ENCODE measurements around the gene AHNAK.

The AHNAK gene

DNA sequence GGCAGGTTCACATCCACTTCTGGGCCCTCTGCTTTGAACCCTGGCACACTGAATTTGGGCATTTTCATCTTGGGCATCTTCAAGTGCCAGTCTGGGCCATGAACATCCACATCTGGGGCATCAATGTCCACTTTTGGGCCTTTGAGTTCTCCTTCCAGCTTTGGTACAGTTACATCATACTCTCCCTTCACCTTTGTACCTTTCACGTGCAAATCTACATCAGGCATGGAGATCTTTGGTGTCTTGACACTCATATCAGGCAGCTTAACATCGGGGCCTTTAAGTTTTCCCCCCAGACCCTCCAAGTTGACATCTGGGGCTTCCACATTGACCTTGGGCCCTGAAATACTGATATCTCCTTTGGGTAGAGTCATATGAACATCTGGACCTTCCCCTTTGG, 14.5 kb downstream of the AHNAK start:
- H3K4me1 ChIP-seq (ENCODE audit: control insufficient read depth, insufficient read depth, low read length) = no peaks in the 10 kb centered on the region
- H3K9me3 ChIP-seq (ENCODE audit: control insufficient read depth, insufficient read depth, low read depth, low read length) = no peaks in the 10 kb centered on the region
- ChIA-PET POLR2A (no interaction called here), CTCF (interaction anchor here (1.7 kb wide), 1 partner anchor 11 kb away, joined by 6 read pairs; no protein-coding TSS in a partner anchor)
- H3K4me3 ChIP-seq (ENCODE audit: low read depth, low read length) = no peak overlapping the region
- TF ChIP-seq OVOL3 (tag by site-specific recombination; IDR thresholded peaks at IDR 0.05) (no peak), ZNF521 (tag by site-specific recombination; IDR thresholded peaks at IDR 0.05) (no peak), IKZF3 (tag by site-specific recombination; IDR thresholded peaks at IDR 0.05) (no peak), ZNF596 (tag by site-specific recombination; IDR thresholded peaks at IDR 0.05) (no peak), ZNF10 (tag by site-specific recombination; IDR thresholded peaks at IDR 0.05) (no peak)
- H3K36me3 ChIP-seq (ENCODE audit: control insufficient read depth in 2 of 2, insufficient read depth in 1 of 2, low read length in 2 of 2) = peaks cover 0 to 48% of the 10 kb centered on the region in 2 experiments; a peak in 1 of 3 replicates
- no peak overlapping the region for H3K27ac ChIP-seq (ENCODE audit: extremely low read depth, low read depth, low read length)

DNA sequence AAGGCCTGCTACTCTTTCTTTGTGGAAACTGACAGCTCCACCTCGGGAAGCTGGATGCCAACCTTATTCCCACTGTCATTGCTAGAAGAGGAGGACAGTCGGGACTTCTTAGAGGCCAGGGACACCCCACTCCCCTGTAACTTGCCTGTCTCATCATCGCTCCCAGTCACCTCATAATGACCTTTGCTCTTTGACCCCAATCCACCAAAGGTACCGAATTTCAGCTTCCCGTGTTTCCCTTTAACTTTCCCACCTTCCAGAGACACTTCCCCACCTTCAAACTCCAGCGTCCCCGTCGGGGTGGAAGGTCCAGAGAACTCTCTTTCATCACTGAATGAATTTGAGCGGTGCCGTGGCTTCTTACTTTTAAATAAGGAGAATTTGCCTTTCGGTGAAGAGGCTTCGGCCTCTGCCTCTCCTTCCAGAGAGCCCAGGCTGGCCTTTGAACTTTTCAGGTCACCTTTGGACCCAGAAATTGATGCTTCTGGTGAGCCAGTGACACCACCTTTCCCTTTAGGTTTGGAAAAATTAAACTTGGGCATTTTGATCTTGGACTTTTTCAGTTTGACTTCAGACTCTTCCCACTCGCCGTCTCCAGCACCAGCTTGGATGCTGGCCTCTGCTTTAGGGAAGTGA, 29.8 kb downstream of the AHNAK start:
- ChIA-PET POLR2A (interaction anchor here (0.6 kb wide), 1 partner anchor 869 kb away, joined by 6 read pairs; no protein-coding TSS in a partner anchor), CTCF (interaction anchor here (1.0 to 1.5 kb wide), 2 partner anchors 9 to 26 kb away, joined by 4 to 5 read pairs; no protein-coding TSS in a partner anchor)
- H3K36me3 ChIP-seq (ENCODE audit: control insufficient read depth in 2 of 2, insufficient read depth in 1 of 2, low read length in 2 of 2) = no peaks in the 10 kb centered on the region

DNA sequence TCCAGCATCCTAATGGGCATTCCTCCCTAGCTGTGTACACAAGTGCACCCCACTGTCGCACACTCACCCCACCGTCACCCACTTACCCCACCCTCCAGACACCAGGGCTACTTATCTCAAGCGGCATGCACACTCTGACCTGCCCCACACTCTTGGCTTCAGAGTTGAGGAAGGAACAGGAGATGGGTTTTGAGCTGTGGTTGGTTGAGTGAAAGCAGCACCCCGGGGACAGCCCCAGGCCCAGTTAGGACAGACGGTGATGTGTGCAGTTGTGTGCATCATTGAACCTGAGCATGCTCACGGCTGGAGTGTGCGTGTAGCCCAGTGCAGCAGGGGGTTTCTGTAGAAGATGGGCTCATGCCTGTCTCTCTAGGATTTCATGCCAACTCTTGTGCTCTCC, 32.5 kb downstream of the AHNAK start:
- Histone ChIP-seq H3K4me1 (ENCODE audit: control insufficient read depth, insufficient read depth, low read length) (no peaks in the 10 kb centered on the region), H3K9me3 (ENCODE audit: control insufficient read depth, insufficient read depth, low read depth, low read length) (no peaks in the 10 kb centered on the region), H3K27ac (ENCODE audit: extremely low read depth, low read depth, low read length) (no peak overlapping the region), H3K4me3 (ENCODE audit: low read depth, low read length) (no peak overlapping the region), H3K36me3 (ENCODE audit: control insufficient read depth in 2 of 2, insufficient read depth in 1 of 2, low read length in 2 of 2) (no peaks in the 10 kb centered on the region)
- ChIA-PET CTCF (interaction anchor here (1.0 to 2.1 kb wide), 2 partner anchors 29 to 89 kb away, joined by 3 to 11 read pairs; no protein-coding TSS in a partner anchor), POLR2A (no interaction called here)
- TF ChIP-seq ZNF791 (tag by site-specific recombination; IDR thresholded peaks at IDR 0.05) (no peak), ZNF175 (tag by site-specific recombination; IDR thresholded peaks at IDR 0.05) (no peak), ZNF473 (tag by site-specific recombination; IDR thresholded peaks at IDR 0.05) (no peak), ZNF146 (tag by site-specific recombination; IDR thresholded peaks at IDR 0.05) (no peak), ZNF302 (tag by site-specific recombination; IDR thresholded peaks at IDR 0.05; ENCODE audit: low read depth) (no peak), ZNF521 (tag by site-specific recombination; IDR thresholded peaks at IDR 0.05) (no peak), SP7 (tag by site-specific recombination; IDR thresholded peaks at IDR 0.05) (no peak), ZFHX2 (tag by site-specific recombination; conservative IDR thresholded peaks at IDR 0.05) (no peak), ZNF341 (tag by site-specific recombination; IDR thresholded peaks at IDR 0.05; ENCODE audit: low read depth) (no peak), ZBTB7A (tag by site-specific recombination; IDR thresholded peaks at IDR 0.05; ENCODE audit: low read depth) (no peak), ZXDB (tag by site-specific recombination; IDR thresholded peaks at IDR 0.05) (no peak), ZNF324 (tag by site-specific recombination; IDR thresholded peaks at IDR 0.05) (no peak), ZNF747 (tag by site-specific recombination; IDR thresholded peaks at IDR 0.05) (no peak)
- TF ChIP-seq, protein P1, sequence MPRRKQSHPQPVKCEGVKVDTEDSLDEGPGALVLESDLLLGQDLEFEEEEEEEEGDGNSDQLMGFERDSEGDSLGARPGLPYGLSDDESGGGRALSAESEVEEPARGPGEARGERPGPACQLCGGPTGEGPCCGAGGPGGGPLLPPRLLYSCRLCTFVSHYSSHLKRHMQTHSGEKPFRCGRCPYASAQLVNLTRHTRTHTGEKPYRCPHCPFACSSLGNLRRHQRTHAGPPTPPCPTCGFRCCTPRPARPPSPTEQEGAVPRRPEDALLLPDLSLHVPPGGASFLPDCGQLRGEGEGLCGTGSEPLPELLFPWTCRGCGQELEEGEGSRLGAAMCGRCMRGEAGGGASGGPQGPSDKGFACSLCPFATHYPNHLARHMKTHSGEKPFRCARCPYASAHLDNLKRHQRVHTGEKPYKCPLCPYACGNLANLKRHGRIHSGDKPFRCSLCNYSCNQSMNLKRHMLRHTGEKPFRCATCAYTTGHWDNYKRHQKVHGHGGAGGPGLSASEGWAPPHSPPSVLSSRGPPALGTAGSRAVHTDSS (tag by site-specific recombination; IDR thresholded peaks at IDR 0.05) = no peak

More for the DNA sequence above, 29.8 kb downstream of the AHNAK start:
- Histone ChIP-seq H3K9me3 (ENCODE audit: control insufficient read depth, insufficient read depth, low read depth, low read length) (no peaks in the 10 kb centered on the region), H3K27ac (ENCODE audit: extremely low read depth, low read depth, low read length) (no peak overlapping the region), H3K4me1 (ENCODE audit: control insufficient read depth, insufficient read depth, low read length) (no peaks in the 10 kb centered on the region), H3K4me3 (ENCODE audit: low read depth, low read length) (no peak overlapping the region)
- TF ChIP-seq, protein P2, sequence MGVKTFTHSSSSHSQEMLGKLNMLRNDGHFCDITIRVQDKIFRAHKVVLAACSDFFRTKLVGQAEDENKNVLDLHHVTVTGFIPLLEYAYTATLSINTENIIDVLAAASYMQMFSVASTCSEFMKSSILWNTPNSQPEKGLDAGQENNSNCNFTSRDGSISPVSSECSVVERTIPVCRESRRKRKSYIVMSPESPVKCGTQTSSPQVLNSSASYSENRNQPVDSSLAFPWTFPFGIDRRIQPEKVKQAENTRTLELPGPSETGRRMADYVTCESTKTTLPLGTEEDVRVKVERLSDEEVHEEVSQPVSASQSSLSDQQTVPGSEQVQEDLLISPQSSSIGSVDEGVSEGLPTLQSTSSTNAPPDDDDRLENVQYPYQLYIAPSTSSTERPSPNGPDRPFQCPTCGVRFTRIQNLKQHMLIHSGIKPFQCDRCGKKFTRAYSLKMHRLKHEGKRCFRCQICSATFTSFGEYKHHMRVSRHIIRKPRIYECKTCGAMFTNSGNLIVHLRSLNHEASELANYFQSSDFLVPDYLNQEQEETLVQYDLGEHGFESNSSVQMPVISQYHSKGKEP (tag by site-specific recombination; IDR thresholded peaks at IDR 0.05) = no peak
- TF ChIP-seq ZNF776 (tag by site-specific recombination; IDR thresholded peaks at IDR 0.05; ENCODE audit: borderline replicate concordance) = no peak
- TF ChIP-seq ZNF140 (tag by site-specific recombination; IDR thresholded peaks at IDR 0.05) = no peak
- no peak for TF ChIP-seq ZNF600 (tag by site-specific recombination; IDR thresholded peaks at IDR 0.05)
- no peak for TF ChIP-seq MZF1 (tag by site-specific recombination; IDR thresholded peaks at IDR 0.05; ENCODE audit: borderline replicate concordance)
- no peak for TF ChIP-seq ZNF76 (tag by site-specific recombination; IDR thresholded peaks at IDR 0.05; ENCODE audit: borderline replicate concordance, low read depth)
- TF ChIP-seq ZNF23 (tag by site-specific recombination; IDR thresholded peaks at IDR 0.05; ENCODE audit: borderline replicate concordance) = no peak
- TF ChIP-seq, protein P3, sequence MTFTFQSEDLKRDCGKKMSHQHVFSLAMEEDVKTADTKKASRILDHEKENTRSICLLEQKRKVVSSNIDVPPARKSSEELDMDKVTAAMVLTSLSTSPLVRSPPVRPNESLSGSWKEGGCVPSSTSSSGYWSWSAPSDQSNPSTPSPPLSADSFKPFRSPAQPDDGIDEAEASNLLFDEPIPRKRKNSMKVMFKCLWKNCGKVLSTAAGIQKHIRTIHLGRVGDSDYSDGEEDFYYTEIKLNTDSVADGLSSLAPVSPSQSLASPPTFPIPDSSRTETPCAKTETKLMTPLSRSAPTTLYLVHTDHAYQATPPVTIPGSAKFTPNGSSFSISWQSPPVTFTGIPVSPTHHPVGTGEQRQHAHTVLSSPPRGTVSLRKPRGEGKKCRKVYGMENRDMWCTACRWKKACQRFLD (tag by site-specific recombination; IDR thresholded peaks at IDR 0.05) = no peak
- TF ChIP-seq ZNF426 (tag by site-specific recombination; IDR thresholded peaks at IDR 0.05) = no peak
- TF ChIP-seq YY1 (tag by site-specific recombination; IDR thresholded peaks at IDR 0.05) = no peak
- no peak for TF ChIP-seq ZNF521 (tag by site-specific recombination; IDR thresholded peaks at IDR 0.05)
- TF ChIP-seq ZNF112 (tag by site-specific recombination; IDR thresholded peaks at IDR 0.05) = no peak
- no peak for TF ChIP-seq KLF16 (tag by site-specific recombination; IDR thresholded peaks at IDR 0.05)
- TF ChIP-seq ZSCAN16 (tag by site-specific recombination; IDR thresholded peaks at IDR 0.05) = no peak
- no peak for TF ChIP-seq OSR2 (tag by site-specific recombination; IDR thresholded peaks at IDR 0.05)
- TF ChIP-seq ZFP37 (tag by site-specific recombination; IDR thresholded peaks at IDR 0.05) = no peak
- TF ChIP-seq BCL11A (tag by site-specific recombination; IDR thresholded peaks at IDR 0.05; ENCODE audit: low read depth) = no peak
- TF ChIP-seq, protein P4, sequence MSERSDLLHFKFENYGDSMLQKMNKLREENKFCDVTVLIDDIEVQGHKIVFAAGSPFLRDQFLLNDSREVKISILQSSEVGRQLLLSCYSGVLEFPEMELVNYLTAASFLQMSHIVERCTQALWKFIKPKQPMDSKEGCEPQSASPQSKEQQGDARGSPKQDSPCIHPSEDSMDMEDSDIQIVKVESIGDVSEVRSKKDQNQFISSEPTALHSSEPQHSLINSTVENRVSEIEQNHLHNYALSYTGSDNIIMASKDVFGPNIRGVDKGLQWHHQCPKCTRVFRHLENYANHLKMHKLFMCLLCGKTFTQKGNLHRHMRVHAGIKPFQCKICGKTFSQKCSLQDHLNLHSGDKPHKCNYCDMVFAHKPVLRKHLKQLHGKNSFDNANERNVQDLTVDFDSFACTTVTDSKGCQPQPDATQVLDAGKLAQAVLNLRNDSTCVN (tag by site-specific recombination; optimal IDR thresholded peaks at IDR 0.05) = no peak
- TF ChIP-seq ZNF555 (tag by site-specific recombination; conservative IDR thresholded peaks at IDR 0.05) = no peak
- TF ChIP-seq ZNF114 (tag by site-specific recombination; IDR thresholded peaks at IDR 0.05) = no peak

Data from HEK293 (cell line).